HG03060 (cell line): ENCODE measurements around the gene P2RY14.
"Not testable (repeated sequence)": the region's sequence is repeated elsewhere in the genome, so short reads cannot be mapped to it uniquely, and the experiment has no call there.

Experiments
- ATAC-seq: cut with Tn5 transposase; IDR thresholded peaks from one replicate; pipeline ENCODE4 v1.9.1; 2021; ENCODE audit warnings: low read depth, moderate number of reproducible peaks; ENCODE audit not compliant: unreplicated experiment

The P2RY14 gene

GRCh38 chr3:151265166-151265565, 13.2 kb downstream of the P2RY14 start:
- no peak for ATAC-seq

DNA sequence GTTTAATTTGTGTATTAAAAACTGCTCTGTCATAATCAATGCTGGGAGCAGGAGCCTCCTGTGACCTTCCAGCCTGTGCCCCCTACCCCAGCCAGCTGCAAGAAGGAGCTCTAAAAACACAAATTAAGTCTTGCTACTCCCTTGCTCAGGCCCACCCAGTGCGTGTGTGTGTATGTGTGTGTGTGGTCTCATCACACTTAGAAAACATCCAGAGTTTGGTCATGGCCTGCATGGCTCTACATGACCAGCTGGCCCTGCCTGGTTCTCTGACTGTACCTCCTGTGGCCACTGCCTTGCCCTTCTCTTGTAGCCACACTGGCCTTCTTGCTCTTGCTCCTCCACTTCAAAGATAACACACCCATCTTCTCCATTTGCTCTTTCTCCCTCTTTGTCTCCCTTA, 13.7 kb downstream of the P2RY14 start:
- ATAC-seq = no peak

DNA sequence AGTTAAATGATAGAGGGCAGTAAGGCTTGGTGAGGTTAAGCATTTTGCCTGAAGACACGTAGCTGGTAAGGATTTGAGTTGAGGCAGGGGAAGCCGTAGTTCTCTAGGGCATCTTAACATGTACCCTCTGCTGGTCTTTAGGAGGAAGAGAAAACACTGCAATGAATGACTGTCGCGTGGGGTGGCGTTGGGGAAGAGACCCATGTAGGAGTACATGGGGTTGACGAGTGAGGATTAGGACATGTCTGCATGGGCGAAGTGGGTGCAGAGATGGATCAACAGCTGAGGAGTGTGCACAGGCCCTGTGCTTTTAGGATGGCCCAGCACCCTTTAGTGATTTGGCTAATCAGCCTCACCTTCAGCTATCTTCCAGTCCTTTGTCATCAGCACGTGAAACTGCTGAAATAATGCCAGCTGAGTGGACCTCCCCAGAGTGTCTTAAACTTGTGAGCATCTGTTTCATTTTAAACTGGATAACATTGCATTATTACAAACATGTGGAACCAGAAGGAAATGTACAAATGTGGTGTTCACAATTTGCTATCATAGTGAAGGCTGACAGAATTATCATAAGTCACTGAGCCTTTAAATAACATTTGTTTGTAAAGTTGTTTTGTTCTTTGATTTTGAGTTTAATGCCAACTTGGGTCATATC, 15.3 kb downstream of the P2RY14 start:
- no peak for ATAC-seq

- ATAC-seq = no peak
These were observed 18.7 kb downstream of the P2RY14 start for GRCh38 chr3:151259664-151260063.

GRCh38 chr3:151256749-151257148, 21.6 kb downstream of the P2RY14 start:
- ATAC-seq = no peak

- no peak for ATAC-seq
These were observed 29.5 kb downstream of the P2RY14 start for GRCh38 chr3:151248772-151249337.

DNA sequence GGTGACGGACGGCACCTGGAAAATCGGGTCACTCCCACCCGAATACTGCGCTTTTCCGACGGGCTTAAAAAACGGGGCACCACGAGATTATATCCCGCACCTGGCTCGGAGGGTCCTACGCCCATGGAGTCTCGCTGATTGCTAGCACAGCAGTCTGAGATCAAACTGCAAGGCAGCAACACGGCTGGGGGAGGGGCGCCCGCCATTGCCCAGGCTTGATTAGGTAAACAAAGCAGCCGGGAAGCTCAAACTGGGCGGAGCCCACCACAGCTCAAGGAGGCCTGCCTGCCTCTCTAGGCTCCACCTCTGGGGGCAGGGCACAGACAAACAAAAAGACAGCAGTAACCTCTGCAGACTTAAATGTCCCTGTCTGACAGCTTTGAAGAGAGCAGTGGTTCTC, 36.3 kb downstream of the P2RY14 start:
- not testable (repeated sequence) for ATAC-seq

GRCh38 chr3:151236736-151237135, 41.6 kb downstream of the P2RY14 start:
- ATAC-seq = no peak

- no peak for ATAC-seq
These were observed 42.0 kb downstream of the P2RY14 start for GRCh38 chr3:151236316-151236715.

DNA sequence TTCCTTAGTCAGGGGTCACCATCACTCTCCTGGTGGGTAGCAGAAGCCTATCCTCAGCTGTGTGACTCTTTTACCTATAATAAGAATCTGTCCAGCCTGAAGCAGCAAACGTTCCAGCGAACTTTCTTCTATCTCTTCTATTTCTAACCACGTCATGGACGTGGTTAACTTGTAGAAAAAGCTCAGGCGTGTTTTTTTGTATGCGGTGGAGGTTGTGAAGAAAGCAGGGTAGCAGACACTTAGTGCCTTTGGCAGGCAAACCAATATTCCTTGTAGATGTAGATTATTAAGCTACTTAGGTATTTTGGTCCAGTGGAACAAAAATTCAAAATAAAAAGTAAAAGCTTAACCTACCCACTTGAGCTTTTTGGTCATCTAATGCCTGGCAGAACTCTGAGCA, 43.5 kb downstream of the P2RY14 start:
- ATAC-seq = no peak

DNA sequence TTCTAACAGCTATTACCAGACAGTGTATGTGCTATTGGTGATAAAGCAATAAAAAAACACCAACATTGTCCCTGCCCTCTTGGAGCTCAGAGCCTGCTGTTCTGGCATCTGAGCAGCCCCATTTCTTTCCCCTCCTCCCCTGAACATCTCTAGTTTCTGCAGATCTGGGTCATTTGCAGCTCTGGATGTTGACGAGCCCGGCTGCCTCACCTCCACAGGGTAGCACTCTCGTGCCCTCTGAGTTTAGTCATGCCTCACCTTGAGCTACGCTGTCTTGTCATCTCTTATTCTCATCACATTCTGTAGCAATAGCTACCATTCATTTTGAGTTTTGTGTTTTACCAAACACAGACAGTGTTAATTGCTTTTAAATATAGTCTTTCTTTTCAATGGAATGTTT, 45.4 kb downstream of the P2RY14 start:
- no peak for ATAC-seq

DNA sequence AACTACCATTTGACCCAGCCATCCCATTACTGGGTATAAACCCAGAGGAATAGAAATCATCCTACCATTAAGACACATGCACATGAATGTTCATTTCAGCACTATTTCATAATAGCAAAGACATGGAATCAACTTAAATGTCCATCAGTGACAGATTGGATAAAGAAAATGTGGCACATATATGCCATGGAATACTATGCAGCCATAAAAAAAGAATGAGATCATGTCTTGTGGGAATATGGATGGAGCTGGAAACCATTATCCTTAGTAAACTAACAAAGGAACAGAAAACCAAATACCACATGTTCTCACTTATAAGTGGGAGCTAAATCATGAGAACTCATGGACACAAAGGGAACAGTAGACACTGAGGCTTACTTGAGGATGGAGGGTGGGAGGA, 45.9 kb downstream of the P2RY14 start:
- ATAC-seq = not testable (repeated sequence)

DNA sequence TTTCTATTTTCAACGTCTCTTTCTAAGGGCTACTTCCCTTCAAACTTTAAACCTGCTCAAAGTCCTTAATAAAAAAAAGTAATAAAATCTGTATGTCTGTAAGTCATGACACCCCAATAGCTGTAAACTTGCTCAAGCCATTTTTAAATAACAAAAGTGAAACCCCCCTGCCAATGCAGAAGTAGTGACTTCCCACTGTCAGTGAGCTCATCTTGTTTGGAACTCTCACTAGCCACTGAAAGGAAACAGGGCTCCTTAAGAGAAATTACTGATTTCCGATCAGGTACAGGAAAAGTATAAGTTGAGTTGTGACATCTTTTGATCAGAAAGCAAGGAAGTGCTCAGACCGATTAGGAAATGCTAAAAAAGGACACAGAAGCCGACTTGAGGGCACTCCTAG, 47.7 kb downstream of the P2RY14 start:
- ATAC-seq = peak; percentile 40

DNA sequence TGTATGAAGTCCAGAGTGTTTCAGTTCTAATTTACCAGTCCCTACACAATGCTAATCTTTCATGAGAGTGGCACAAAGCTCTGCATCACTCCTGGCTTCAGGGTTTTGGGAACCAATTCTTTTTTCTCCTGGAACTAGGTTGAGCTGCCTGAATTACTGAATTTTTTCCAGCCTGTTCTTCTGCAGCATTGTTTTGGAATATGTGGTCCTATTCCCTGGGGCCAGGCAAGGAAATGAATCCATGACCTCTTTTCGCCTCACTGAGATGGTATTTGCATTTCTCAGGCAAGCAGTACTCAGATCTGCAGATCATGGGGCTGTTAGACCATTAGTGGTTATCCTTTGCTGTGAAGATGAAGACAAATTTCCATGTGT, 49.7 kb downstream of the P2RY14 start:
- no peak for ATAC-seq

- ATAC-seq = peak; percentile 64
These were observed 50.3 kb downstream of the P2RY14 start for GRCh38 chr3:151227807-151228665.

- ATAC-seq = peak; percentile 18
These were observed 51.0 kb downstream of the P2RY14 start for GRCh38 chr3:151227266-151227806.

GRCh38 chr3:151226825-151227224, 51.5 kb downstream of the P2RY14 start:
- no peak for ATAC-seq

- ATAC-seq = no peak
These were observed 52.2 kb downstream of the P2RY14 start for GRCh38 chr3:151226088-151226563.

GRCh38 chr3:151225040-151225975, 53.0 kb downstream of the P2RY14 start:
- no peak for ATAC-seq

- no peak for ATAC-seq
These were observed 54.0 kb downstream of the P2RY14 start for GRCh38 chr3:151224268-151224866.
